GM20000 (cell line): Measurements from ENCODE around the gene ZNF267.

Experiments
- DNase-seq: peaks from one replicate; pipeline ENCODE4 v3.0.0; 2012; ENCODE audit warnings: low spot score
- TF ChIP-seq, protein P1 (sequence below): IDR thresholded peaks from 2 replicates; pipeline ENCODE4 v1.5.1; 2012; ENCODE audit warnings: mild to moderate bottlenecking, control low read depth; ENCODE audit errors: extremely low read depth, missing control alignments

The ZNF267 gene

DNA sequence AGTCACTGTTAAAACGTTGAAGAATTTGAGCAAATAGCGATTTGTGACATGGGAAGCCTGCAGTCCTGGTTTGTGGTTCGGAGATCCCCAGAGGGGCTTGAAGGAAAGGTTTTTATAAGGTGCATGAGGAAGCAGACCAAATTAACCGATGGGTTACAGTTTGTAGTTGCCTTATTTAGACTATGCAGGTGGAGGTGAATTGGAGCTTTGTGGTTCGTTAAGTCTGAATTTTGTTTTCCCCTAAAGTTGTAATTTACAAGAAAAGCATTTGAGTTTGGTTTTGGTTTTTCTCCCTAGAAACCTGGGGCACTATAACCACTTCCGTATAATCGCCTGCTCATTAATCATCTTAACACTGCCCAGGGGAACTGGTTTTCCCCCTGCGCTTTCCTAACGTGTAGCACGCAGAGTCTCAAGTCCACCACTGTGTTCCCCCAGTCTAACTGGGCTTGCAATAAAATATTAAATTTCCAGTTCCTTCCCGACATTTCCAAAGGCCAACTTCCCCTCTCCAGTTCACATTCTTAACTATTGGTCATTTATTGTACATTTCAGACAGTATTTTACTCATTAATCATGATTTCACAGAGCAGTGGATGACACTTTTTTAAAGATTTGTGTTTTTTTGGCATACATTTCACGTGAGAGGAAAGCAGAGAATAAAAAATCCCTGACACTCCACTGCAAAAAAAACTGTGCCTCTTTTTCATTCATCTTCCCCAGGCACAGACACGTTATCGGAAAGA lies 932 bp downstream of the ZNF267 start:
- DNase-seq: peak; percentile 67
- TF ChIP-seq, protein P1, sequence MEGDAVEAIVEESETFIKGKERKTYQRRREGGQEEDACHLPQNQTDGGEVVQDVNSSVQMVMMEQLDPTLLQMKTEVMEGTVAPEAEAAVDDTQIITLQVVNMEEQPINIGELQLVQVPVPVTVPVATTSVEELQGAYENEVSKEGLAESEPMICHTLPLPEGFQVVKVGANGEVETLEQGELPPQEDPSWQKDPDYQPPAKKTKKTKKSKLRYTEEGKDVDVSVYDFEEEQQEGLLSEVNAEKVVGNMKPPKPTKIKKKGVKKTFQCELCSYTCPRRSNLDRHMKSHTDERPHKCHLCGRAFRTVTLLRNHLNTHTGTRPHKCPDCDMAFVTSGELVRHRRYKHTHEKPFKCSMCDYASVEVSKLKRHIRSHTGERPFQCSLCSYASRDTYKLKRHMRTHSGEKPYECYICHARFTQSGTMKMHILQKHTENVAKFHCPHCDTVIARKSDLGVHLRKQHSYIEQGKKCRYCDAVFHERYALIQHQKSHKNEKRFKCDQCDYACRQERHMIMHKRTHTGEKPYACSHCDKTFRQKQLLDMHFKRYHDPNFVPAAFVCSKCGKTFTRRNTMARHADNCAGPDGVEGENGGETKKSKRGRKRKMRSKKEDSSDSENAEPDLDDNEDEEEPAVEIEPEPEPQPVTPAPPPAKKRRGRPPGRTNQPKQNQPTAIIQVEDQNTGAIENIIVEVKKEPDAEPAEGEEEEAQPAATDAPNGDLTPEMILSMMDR: no peak

DNA sequence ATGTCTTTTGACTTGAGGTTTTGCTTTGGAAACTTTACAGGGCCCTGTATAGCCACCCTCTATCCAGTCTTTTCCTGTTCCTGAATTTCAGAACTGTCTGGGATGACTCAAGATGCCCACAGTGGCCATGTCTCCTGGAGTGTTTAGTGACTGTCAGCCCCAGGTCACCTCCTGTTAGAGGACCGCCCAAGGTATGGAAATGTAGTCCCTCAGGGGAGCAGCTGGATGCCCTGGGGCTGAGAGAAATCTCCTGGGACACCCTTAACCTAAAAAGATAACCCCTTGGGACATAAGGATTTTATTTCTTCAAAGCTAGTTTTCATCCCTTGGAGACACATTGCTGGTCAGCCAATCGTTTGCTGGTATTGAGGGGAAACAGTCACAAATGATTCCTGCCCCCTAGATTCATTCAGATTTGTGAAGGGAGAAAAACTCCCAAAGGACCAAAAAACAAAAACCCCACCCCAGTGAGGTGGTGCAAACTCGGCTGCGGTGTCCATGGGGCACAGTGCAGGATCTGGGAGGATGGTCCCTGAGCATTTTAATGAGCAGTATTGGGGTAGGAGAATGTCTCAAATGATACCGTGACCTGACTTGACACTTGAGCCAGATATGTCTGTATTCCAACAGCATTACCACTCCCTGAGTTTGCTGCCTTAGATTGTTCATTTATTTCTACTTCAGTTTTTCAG lies 1.7 kb downstream of the ZNF267 start:
- TF ChIP-seq, protein P1: no peak
- no peak for DNase-seq

DNA sequence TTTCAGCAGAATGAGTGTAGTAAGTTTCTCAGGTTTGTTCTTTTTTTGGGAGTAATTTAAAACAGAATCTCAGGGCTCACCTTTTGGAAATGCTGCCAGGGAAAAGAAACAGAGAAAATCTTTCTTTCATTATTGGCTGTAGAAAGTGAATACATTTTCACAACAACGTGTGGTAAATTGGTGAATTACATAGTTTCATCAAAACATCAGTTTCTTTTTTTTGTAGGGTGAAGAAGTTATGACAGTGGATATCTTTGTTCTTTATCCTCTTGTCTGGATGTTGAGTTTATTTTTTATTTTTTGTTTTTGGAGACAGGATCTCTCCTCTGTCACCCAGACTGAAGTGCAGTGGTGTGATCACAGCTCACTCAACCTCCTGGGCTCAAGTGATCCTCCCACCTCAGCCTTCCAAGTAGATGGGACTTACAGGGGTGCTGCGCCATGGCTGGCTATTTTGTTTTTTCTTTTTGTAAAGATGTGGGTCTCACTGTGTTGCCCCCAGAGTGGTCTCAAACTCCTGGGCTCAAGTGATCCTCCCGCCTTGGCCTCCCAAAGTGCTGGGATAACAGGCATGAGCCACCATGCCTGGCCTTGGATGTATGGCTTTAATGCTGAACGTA lies 2.4 kb downstream of the ZNF267 start:
- no peak for DNase-seq
- TF ChIP-seq, protein P1: no peak

DNA sequence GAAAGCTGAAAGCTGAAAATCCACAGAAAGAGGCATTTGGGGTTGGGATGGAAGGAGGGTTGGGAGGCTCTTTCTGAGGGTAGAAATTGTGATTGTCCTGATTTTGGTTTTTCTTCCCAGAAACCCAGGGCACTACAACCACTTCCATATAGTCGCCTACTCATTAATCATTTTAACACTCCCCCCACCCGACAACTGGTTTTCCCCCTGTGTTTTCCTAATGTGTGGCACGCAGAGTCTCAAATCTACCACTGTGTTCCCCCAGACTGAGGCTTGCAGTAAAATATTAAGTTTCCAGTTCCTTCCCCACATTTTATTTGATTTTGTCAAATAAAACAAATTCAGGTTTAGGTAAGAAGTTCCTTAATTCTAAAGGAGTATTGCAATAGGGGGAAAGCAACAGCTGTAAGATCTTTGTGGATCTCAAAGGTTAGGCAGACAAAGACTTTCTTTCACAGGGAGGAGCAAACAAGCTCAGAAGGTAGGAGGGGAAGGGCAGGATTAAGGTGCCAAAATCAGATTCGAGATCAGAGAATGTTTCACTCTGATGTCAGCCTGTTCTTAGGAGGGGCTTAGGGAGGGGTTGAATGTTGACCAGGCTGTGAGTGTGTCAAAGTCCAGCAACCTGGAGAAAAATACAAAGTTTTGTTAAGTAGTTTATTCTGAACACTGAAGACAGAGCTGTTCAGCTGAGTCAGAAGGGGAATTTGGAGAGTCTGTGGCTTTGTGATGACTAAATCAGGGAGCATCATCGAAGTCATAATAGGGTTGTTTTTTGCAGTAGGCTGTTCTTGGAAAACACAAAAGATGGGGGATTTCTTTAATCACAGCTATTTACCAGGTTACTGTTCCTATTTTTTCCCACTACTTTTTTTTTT lies 3.6 kb downstream of the ZNF267 start:
- TF ChIP-seq, protein P1: no peak
- DNase-seq: peak; percentile 73

DNA sequence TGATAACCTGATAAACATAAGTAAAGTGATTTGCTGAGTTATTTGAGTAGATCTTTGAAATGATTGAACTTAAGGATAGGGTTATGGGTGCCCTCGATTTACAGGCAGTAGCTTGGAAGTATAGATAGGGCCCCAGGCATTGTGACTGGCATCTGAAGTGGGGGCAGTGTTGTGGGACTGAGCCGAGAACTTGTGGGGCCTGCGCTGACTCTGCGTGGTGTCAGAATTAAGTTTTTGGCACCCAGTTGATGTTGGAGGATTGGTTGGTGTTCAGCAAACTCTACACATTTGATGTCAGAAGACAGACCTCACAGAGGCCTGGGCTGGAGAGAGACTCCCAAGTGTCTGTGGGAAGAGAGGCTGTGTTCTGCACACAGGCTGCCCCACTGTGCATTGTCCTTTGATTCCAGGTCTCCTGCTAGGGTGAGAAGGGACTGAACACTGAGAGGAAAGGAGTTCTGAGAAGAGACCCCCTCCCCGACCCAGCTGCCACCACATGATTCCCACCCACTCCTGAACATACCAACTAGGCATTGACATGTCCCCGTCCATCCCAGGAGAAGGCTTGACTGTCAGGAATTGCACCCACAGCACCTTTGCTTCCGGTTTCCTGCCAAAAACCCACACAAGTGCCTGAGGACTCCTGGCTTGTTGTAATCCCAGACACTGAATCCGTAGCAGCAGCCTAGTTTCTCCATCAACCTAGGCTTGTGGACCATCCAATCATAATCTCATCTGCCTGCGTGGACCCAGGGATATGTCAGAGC lies 4.5 kb downstream of the ZNF267 start:
- DNase-seq: no peak
- TF ChIP-seq, protein P1: no peak

DNA sequence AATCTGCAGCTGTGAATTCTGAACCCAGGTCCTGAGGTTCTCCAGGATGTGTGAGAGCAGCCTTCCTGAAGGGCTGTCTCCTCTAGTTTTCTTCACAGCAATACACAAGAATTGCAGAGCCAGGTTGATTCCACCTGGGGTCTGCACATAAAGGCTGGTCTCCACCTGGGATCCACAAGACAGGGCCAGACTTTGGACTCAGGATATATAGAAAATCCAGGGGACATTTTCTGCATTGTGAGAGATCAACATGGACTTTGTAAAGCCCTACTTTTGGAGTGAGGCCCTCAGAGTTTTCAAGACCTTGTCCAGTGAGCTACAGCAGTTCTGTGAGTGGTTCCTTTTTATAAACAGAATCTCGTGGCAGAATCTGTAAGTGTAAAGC lies 6.3 kb downstream of the ZNF267 start:
- no peak for DNase-seq
- TF ChIP-seq, protein P1: no peak
